ENCODE results near the gene KCTD2.

- no peak for TF ChIP-seq SREBF2 (CRISPR knock-in tag; IDR thresholded peaks at IDR 0.05)
- TF ChIP-seq SRF (CRISPR knock-in tag; IDR thresholded peaks at IDR 0.05), result no peak
- no peak for TF ChIP-seq KAT7 (CRISPR knock-in tag; IDR thresholded peaks at IDR 0.05; ENCODE audit: borderline replicate concordance)
- TF ChIP-seq NRF1 (conservative IDR thresholded peaks at IDR 0.05 in 1 of 2, IDR thresholded peaks at IDR 0.05 in 1 of 2), result no peak
These were observed 14.2 kb upstream of the KCTD2 start for GRCh38 chr17:75032720-75033280.
